Stimulated activated CD8-positive, alpha-beta memory T cell treated with anti-CD3 and anti-CD28 coated beads, Interleukin-7, amount 100 ng/mL, for 48 hours (primary cell): Measurements from ENCODE around the gene FAM221B.

ENCODE experiments used
- DNase-seq, 2 donors: peaks; one replicate each; pipeline ENCODE4 v3.0.0-alpha.2; 2020; ENCODE audit warnings: low read depth in 1 of 2; ENCODE audit errors: extremely low read depth in 1 of 2

Gene FAM221B

DNA sequence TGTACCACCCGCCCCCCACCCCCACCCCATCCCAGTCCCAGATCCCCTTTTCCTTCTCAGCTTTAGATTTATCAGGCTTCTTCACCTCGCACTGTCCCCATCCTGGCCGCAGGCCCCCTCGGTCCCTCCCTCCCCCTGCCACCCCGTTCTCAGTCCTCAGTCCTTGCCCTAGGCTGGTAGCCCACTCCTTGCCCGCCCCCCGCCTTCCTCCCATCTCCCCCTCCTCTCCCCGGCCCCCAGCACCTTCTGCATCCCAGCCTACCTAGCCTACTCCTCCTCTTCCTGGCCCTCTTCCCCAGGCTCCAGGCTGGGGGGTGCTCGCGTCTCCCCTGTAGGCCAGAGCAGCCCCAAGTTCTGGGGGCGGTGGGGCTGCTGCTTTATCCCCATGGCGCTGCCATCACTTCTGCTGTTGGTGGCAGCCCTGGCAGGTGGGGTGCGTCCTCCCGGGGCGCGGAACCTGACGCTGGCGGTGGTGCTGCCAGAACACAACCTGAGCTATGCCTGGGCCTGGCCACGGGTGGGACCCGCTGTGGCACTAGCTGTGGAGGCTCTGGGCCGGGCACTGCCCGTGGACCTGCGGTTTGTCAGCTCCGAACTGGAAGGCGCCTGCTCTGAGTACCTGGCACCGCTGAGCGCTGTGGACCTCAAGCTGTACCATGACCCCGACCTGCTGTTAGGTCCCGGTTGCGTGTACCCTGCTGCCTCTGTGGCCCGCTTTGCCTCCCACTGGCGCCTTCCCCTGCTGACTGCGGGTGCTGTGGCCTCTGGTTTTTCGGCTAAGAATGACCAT, 36.3 kb downstream of the FAM221B start:
- no peak for DNase-seq

DNA sequence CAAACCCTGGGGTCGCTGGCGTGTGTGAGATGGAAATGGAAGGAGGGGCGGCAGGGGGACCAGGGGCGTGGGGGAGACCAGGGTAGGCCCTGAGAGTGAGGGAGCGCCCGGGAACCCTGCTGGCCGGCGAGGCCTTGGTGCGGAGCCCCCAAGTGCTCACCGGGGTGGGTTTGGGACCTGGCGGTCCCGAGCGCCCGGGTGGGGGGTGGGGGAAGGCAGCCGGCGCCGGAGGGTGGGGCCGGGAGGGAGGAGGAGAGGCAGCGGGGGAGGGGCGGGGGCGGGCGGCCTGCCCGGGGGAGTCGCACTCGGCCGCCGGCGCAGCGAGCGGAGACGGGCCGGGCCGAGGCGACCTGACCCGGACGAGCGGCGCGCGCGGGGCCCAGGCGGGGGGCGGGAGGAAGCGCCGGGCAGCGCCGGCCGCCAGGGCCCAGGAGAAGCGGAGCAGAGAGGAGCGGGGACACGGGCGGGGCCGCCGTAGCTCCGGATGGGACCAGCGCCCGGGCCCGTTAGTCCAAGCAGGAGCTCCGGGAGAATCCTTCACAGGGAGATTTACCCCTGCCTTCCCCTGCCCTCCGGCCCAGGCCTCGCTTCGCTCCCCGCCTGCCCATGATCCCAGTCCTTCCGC, 37.1 kb downstream of the FAM221B start, which contains the start of gene NPR2:
Gene NPR2 (plus strand): TSS at position 295 of the 625 bp plus-strand sequence. CDS start 818 bp downstream, outside the sequence.
- no peak for DNase-seq

DNA sequence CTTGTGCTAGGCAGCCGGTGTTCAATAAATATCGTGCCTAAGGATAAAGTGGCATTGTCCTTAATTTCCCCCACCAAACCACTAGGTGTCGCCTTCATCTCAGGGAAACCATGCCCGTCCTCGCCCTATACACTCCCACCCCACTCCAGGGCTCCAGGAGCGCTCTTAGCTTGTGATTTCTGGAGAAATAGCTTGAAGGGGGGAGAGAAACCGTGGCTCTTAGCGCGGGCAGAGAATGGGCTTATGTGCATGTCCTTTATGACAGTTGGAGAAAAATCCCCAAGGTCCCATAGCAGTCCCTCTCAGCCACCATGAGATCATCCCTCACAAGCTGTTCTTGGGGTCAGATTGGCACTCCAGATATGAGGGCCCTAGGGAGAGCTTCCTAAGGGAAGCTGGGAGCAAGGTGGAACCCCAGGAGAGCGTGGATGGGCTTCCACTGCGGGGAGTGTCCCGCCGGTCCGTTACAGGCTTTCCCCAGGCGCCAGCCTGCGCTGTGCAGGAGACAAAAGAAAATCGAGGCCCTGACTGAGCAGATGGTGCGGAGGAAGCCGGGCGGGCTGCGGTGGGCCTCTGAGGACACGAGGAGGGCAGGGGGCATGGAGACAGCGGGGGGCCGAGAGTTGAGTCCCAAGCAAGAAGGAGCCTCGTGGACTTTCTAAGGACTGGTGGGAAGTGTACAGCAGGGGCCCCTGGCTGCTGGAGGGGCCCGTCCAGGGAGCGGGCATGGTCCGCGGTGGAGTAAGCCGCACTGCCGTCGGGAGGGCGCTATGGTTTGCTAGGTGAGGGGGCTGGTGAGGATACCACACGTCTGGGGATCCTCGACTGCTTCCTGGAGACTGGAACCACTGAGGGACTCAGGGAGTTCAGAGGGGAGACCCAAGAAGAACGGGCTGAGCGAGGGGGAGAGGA, 37.9 kb downstream of the FAM221B start:
- DNase-seq = peak in 1 of 2 donors; percentile 23

DNA sequence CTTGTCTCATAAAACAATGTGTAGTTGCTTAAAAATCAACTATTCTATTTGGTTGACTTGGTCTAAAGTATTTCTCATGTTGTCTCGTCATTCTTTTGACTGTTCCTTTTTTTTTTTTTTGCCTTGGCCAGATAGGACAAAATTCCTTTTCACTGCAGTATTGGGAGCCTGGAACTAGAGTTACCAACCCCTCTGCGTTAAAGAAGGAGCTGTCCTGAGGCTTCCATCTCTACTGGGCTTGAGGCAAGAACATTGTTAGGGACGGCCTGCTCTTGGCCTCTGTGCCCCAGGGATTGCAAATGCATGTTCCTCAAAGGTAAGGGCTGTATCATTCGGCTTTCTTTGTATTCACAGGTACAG, 38.5 kb downstream of the FAM221B start:
- DNase-seq = no peak

DNA sequence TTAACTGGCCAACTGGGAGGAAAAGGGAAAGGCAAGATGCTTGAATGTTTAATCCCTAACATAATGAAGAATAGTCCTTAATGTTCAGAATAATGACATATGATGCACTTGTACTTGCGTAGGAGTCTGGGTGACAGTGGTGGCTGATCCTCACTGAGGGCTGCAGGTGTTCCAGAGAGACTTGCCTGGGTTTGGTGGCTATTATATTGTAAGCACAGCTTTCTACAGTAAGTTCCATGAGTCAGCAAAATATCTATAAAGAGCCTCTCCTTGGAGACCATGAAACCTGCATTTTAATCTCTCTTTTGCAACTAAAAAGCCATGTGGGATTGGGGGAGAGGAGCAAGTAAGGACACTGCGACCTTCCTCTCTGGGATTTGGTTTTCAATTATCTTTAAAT, 39.0 kb downstream of the FAM221B start:
- no peak for DNase-seq

DNA sequence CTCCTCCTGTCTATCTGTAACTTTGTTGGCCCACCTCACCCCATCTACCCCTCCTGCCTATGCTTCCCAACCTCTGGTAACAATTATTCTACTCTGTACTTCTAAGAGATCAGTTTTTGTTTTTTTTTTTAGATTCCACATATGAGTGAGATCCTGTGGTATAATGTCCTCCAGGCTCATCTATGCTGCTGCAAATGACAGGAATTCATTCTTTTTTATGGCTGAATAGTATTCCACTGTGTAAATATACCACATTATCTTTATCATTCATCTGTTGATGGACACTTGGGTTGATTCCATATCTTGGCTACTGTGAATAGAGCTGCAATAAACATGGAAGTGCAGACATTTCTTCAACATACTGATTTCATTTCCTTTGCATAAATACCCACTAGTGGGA, 45.1 kb downstream of the FAM221B start:
- no peak for DNase-seq

DNA sequence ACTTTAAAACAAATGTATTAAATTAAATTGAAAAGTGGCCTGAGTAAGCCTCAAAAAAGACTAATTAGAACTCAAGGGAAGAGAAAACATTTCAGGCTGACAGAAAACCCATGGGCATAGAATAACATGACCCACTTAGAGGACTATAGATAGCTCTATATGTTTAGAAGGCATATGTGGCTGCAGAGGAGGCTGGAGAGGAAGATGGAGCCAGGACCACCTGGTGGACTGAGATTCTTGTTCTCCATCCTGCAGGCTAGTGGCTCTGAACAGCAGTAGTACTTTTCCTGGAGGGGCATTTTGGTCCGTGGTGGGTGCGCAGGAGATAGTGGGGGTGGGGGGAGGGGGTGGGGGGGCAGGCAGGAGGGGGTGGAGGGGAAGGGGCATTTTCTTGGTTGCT, 47.5 kb downstream of the FAM221B start:
- DNase-seq = no peak

DNA sequence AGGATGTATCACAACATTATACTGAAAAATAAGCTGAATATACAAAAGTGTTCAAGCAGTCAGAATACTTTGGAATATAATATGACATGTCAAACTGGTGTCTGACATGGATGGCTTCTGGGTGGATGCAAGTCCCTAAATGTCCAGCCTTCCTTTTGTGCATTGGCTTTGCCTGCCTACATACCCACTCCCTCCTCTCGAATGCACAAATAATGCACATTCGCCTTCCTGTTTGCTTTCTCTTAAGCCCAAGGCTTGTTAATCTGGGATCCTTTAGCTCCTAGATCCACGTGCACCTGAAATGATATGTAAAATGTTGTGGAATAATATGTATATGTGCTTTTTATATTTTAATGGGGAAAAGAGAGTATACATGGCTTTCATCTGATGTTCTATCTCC, 50.0 kb downstream of the FAM221B start:
- DNase-seq = no peak

DNA sequence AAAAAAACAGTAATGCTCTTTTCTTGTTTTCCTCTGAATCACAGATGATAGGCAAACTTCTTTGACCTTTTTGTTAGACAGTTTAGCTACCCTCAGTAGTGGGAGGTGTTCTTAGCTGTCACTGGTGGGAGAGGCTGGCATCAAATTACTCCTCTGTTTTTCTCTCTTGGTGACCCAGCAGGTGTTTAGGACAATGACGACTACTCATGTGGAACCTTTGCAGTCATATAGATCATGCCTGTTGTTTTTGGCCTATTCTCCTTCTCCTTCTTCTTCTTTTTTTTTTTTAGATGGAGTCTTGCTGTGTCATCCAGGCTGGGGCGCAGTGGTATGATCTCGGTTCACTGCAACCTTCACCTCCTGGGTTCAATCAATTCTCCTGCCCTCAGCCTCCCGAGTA, 52.5 kb downstream of the FAM221B start:
- no peak for DNase-seq

DNA sequence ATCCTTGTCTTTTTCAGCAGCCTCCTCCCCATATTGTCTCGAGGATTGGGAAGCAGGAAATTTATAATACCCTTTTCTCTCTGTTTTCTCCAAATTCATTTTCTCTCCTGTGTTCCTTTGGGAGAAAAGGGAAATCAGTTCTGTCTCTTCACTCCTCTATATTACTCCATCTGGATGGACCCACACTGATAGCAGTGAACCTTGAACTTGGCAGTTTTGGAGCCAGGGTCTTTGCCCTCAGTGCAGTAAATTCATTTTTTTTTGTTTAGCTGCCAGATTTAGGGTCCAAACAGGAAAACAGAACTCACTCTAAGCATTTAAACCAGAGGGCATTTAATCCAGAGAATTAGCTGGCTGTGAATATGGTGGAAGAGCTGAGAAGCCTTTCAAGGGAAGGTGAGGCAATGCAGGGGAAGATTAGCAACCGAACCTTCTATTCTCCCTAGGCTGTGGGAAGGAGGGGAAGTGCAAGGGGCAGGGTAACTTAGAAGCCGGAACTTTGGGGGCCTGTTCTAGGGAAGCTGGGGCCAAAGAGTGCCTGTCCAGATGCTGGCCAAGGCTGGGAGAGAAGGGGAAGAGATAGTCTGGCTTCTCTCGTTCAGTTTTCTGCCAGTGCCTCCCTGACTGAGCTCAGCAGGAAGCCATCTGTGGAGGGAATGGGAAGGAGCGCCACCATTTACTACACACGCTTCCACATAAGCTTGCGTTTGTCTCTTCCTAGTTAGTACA, 53.5 kb downstream of the FAM221B start:
- no peak for DNase-seq

DNA sequence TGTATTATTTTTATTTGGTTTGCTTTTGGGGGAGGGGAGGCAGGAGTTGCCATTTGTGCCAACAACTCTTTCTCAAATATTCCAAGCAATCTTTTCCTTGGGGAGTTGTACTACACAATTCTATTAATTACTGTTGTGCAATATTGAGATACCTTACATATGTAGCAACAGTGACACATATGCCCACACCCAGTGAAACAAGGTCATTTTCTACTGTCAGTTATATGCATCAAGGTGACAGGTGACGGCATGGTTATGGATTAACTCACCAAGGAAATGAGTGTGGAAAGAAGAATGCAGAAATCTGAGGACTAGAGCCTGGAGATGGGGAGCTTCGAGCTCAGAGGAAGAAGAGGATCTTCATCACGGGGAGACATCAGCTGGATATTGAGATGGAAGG, 56.6 kb downstream of the FAM221B start:
- DNase-seq = no peak

DNA sequence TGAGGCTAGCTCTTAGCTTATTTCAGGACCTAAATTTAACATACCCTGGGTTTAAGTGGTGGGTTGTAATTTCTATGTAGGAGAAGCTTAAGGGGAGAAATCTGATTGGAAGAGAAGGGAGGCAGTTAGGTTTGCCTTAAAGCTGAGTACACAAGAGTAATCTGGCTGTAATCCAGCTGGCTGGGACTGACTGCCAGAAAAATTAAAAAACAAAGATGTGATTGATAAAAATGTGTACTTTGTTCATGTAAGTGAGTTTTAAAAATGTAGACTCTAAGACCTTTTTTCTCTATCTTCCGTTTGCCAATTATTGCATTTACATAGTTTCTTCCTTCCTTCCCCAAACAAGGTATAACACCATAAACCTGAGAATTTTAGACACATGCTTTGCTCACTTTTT, 57.0 kb downstream of the FAM221B start:
- DNase-seq = no peak

DNA sequence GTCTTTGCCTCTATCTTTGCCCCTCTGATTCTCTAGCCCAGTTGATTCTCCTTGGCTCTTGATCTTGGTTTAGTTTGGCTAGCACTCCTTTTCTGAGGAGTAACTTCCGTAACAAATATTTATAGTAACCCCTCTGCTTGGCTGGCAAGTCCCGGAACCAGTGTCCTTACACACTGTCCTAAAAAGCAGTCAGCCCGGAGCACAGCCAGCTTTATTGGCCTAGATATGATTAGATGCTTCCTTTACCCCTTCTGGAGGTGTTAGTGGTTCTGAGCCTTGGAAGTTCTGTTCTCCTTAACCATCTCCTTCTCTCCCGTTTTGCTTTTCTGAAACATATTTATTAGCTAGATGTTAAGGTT, 57.5 kb downstream of the FAM221B start:
- DNase-seq = no peak

DNA sequence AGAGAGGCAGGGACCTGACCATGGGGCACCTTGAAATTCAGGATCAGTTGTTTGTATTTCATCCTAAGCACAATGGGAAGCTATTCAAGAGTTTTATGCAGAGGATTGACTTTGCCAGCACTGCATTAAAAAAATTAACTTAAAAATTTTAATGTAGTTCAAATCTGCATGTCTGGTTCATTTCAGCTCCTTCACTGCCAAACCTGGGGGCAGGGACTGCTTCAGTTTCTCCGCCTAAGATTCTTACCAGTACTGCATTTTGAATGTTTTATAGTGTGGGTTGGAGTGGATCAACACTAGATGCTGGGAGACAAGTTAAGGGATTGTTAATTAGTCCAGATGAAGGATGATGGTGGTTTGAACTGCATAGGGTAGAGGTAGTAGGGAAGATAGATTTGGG, 58.8 kb downstream of the FAM221B start:
- DNase-seq = no peak

DNA sequence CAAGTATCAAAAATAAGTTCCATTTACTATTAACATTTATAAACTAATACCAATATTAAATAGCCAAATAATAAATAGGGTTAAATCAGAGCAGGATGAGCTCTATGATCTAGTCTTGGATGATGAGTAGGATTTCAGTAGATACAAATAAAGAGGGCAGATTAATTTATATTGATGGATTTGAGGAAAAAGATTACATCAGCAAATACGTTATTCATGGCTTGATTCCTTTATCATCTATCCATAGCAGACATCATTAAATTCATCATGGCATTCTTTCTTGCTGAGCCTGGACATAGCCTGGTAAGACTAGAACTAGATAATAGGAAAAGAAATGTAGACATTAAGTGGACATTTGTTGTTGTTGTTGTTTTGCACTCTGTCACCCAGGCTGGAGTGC, 61.1 kb downstream of the FAM221B start:
- no peak for DNase-seq

DNA sequence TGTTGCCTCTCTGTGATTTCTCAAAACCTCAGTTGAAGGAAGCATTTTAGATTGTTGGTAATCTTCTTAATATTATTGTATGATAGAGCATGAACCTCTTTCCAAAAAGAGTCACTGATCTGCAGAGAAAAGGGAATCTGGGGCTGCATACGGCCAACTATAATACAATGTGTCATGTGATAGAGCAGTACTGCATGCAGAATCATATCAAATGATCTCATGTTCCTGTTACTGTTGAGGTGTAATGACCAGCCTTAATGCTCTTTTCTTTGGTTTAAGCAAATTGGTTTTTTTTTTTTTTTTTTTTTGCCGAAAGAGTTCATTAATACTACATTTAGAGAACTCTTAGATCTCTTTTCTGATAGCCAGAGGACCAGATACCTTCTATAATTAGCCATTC, 61.5 kb downstream of the FAM221B start:
- no peak for DNase-seq
